GM18867 (cell line): Measurements from ENCODE around the gene ST8SIA6.
A peak's percentile ranks its signal among the peaks of the same experiment; 100 is the strongest.
"Not testable (repeated sequence)": the region's sequence is repeated elsewhere in the genome, so short reads cannot be mapped to it uniquely, and the experiment has no call there.

ENCODE experiments used
- ATAC-seq: cut with Tn5 transposase; IDR thresholded peaks from one replicate; pipeline ENCODE4 v1.9.1; 2021; ENCODE audit warnings: mild to moderate bottlenecking, moderate library complexity; ENCODE audit not compliant: unreplicated experiment

The ST8SIA6 gene

GRCh38 chr10:17349717-17350116, 104.7 kb downstream of the ST8SIA6 start:
- ATAC-seq = no peak

DNA sequence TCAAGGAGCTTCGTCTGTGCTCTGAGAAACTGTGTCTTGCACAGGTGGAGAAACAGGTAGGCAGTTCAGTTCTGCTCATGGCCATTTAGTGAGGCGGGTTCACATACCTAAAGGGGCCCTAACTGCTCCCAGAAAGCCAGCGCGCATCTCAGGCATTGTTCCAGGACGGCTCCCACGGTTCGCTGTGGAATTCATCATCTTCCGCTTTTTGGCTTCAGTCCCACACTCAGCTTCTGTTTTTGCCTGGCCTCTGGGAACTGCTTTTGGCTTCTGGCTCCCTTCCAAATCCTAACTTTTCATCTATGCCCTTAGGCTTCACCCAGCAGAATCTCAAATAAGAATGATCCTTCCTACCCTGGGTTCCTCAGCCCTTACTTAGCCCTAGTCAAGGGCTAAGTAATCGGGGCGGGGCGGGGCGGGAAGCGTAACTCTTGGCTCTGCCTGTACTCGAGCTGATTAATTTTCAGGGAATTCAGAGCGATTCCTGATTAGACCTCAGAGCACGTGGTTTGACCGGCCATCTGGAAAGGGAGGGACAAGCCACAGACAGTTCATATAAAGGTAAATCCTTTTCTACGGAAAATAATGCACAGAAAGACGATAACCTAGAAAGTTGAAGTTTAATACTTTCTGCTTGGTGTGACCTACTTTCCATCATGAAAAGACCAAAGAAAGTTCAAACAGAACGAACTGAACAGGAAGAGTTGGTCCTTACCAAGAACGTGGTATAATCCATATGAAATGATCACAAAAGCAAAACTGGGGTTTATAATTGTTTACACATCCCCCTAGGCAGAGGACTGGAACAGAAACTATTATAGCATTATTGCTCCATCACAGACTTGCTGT, 105.7 kb downstream of the ST8SIA6 start:
- no peak for ATAC-seq

GRCh38 chr10:17348011-17348500, 106.3 kb downstream of the ST8SIA6 start:
- no peak for ATAC-seq

- no peak for ATAC-seq
Observed at GRCh38 chr10:17344206-17344605, 110.2 kb downstream of the ST8SIA6 start.

DNA sequence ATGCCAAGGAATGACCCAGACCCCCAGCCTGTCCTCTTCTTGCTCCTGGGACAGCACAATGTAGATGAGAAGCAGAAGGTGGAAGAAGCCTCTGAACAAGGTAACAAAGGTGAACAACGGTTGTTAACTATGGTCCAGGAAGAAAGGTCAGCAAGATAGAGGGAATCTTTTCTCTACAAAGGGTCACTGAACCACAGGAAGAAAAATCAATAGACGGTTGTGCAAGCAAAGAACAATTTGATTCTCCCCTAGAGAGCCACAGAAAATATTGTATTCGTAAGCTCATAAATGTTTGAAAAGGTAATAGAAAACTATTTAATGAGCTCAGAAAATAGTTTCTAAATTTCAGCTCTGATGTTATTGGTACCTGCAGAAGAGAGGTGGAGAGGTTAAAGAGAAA, 111.3 kb downstream of the ST8SIA6 start:
- no peak for ATAC-seq

DNA sequence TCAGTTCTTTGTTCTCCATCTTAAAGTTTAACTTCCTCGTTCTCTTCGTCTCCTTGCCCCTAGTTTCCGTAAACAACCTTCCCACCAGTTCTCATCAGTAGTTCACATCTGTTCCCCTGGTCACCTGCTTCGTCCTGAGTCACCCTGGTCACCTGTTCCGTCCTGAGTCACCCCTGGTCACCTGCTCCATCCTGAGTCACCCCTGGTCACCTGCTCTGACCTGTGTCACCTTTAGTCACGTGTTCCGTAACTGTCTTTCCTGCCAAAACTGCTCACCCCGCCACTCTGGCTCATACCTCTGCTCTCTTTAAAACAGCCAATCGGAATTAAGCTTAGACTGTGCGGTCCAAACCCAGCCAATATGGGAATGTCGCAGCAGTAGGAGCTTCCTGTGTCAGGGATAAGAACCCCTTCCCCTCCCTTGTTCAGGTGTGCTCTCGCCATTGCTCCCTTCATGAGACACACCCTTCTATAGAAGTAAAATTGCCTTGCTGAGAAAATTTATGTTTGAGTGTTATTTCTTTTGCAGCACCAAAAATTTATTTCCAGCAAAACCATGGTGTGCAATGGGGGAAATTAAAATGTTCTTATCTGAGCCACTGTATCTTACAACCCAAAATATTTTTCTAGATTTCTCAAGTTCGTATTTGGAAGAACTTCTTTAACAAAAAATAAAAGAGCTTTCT, 114.1 kb downstream of the ST8SIA6 start:
- ATAC-seq = no peak

GRCh38 chr10:17335065-17335464, 119.3 kb downstream of the ST8SIA6 start:
- no peak for ATAC-seq

- ATAC-seq = no peak
Observed at GRCh38 chr10:17330501-17330900, 123.9 kb downstream of the ST8SIA6 start.

GRCh38 chr10:17326377-17326776, 128.0 kb downstream of the ST8SIA6 start:
- ATAC-seq = no peak

GRCh38 chr10:17321957-17322356, 132.4 kb downstream of the ST8SIA6 start:
- ATAC-seq = not testable (repeated sequence)

GRCh38 chr10:17316488-17317170, 137.8 kb downstream of the ST8SIA6 start:
- peak; percentile 98 for ATAC-seq

GRCh38 chr10:17309435-17309834, 145.0 kb downstream of the ST8SIA6 start:
- ATAC-seq = no peak

GRCh38 chr10:17307123-17307522, 147.3 kb downstream of the ST8SIA6 start:
- no peak for ATAC-seq

GRCh38 chr10:17292375-17292774, 162.0 kb downstream of the ST8SIA6 start:
- no peak for ATAC-seq

DNA sequence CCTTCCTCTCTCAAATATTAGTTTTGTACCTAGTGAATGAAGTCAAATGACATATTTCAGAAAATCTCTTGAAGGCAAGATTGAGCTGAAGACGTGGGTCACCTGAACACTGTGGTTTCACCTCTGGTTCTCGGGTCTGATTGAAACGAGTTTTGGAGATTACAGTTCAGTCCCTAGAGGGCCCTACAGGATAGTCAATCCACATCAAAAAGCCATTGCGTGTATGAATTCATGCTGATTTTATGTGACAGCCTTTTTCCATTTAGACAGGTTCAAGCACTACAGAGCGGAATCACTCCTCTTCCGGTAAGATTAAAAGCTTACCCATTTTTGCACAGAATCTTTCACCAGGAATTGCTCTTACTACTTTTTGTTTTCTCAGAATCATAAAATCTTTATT, 164.2 kb downstream of the ST8SIA6 start:
- ATAC-seq = no peak

DNA sequence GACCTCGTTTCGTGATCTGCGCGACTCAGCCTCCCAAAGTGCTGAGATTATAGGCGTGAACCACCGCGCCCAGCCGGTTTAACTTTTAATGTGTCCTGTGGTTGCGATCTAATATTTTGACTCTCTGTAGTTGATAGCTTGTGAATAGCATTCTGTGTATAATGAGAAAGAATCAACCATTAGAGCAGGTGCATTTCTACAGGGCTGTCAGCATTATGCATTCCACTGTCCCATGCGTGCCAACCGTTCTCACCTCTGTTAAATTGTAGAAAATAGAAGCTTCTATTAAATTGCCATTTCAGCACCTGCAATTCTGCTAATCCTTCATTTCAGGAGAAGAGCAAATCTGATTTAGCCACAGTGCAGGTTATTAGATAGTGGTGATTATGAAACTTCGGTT, 164.6 kb downstream of the ST8SIA6 start:
- ATAC-seq = no peak

GRCh38 chr10:17286562-17287550, 167.5 kb downstream of the ST8SIA6 start:
- ATAC-seq = no peak

GRCh38 chr10:17282311-17282710, 172.1 kb downstream of the ST8SIA6 start:
- no peak for ATAC-seq

DNA sequence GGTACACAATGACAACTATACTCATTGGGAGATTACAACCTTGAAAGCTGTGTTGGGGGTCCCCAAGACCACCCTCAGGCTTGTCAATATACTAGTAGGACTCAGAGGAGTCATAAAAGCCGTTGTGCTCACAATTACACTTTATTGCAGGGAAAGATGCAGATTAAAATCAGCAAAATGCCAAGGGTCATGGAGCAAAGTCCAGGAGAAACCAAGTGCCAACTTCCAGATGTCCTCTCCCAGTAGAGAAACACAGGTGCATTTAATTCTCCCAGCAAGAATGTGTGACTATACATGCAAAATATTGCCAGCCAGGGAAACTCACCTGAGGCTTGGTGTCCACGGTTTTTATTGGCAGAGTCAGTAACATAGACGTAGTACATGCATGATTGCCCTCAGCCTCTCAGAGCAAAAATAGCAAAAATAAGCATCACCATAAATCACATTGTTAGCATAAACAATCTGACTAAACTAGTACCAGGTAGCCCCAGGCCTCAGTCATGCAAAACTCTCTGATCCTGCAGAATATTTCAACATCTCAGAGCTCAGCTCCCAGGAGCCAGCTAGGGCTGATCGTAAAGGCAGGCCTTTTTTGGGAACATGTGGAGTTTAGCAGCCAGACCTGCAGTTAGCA, 175.7 kb downstream of the ST8SIA6 start:
- ATAC-seq = no peak
